ENCODE data around the gene GATAD2B. TPM values are rescaled to one million over a fixed set of nuclear protein-coding genes. Genes with fewer than 3 reads are reported as not detected.

Gene GATAD2B
- total and polyA plus RNA-seq, 2 of the 4 experiments (the other 2 are of a cell fraction), result 3.8 to 6.2 TPM

DNA sequence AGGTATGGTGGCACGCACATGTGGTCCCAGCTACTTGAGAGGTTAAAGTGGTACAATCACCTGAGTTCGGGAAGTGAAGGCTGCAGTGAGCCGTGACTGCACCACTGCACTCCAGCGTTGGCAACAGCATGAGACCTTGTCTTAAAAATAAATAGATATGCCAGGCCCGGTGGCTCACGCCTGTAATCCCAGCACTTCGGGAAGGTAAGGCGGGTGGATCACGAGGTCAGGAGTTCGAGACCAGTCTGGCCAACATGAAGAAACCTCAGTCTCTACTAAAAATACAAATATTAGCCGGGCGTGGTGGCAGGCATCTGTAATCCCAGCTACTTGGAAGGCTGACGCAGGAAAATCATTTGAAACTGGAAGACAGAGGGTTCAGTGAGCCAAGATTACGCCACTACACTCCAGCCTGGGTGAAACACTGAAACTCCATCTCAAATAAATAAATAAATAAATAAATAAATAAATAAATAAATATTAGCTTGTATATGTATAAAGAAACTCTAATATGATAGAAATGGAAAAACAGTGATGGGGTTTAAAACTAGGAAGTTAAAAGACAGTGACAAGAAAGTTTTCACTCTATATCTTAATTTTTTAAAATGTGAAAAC lies 18.8 kb downstream of the GATAD2B start:
- Histone ChIP-seq H4K5ac (ENCODE audit: low read depth, low read length) (no peak overlapping the region), H3K9ac (ENCODE audit: low read depth, low read length) (no peak overlapping the region), H4K91ac (ENCODE audit: insufficient read depth, low read depth, low read length) (no peak overlapping the region), H3K4me1 (ENCODE audit: control insufficient read depth, insufficient read depth, low read length) (peaks cover 2% of the 10 kb centered on the region), H3K27me3 (ENCODE audit: control insufficient read depth, insufficient read depth, low read length) (no peaks in the 10 kb centered on the region), H2AFZ (replicated peaks; ENCODE audit: low read length, poor library complexity) (no peak overlapping the region), H2AK5ac (ENCODE audit: low read depth, low read length) (no peak overlapping the region), H3K4me2 (ENCODE audit: low read depth, low read length) (no peak overlapping the region), H3K14ac (replicated peaks; ENCODE audit: low read depth, low read length) (no peak overlapping the region), H3K56ac (ENCODE audit: extremely low read depth, insufficient read depth, low read length) (no peak overlapping the region), H4K8ac (ENCODE audit: low read depth in 2 of 2, low read length in 2 of 2) (no peak overlapping the region), H3K9me1 (ENCODE audit: insufficient read depth, low read length) (peaks cover 6% of the 10 kb centered on the region; the same call in 1 of the 2 replicates), H2BK120ac (ENCODE audit: low read depth, low read length) (no peak overlapping the region), H2BK20ac (ENCODE audit: low read depth, low read length) (no peak overlapping the region), H3K36me3 (ENCODE audit: control insufficient read depth, insufficient read depth, low read length) (peaks cover 4% of the 10 kb centered on the region; the same call in 1 of the 2 replicates), H3K9me3 (ENCODE audit: control insufficient read depth, insufficient read depth, low read length) (no peaks in the 10 kb centered on the region), H4K20me1 (ENCODE audit: insufficient read depth, low read length) (peaks cover 32% of the 10 kb centered on the region), H3K23ac (ENCODE audit: low read depth, low read length) (no peak overlapping the region), H2BK15ac (ENCODE audit: low read depth, low read length) (no peak overlapping the region), H3K18ac (ENCODE audit: low read depth, low read length) (no peak overlapping the region), H3K4ac (ENCODE audit: low read depth, low read length) (no peak overlapping the region), H2BK5ac (ENCODE audit: low read depth, low read length, poor library complexity, severe bottlenecking) (no peak overlapping the region), H3K4me3 (ENCODE audit: insufficient read depth, low read depth, low read length) (no peak overlapping the region), H3K27ac (ENCODE audit: insufficient read depth, low read length) (no peak overlapping the region), H3K79me1 (ENCODE audit: low read depth in 1 of 2, low read length in 2 of 2) (peaks cover 30 to 68% of the 10 kb centered on the region in 2 experiments), H2AK9ac (replicated peaks; ENCODE audit: low read depth, low read length, poor library complexity) (no peak overlapping the region)
- dilution Hi-C loops (cut with HindIII; ENCODE audit: low sequenced_read_pairs, unreplicated experiment) (loop anchor here (25.0 kb wide), 1 partner anchor 92 kb away; no protein-coding TSS in a partner anchor), in situ Hi-C loops (cut with MboI; ENCODE audit: low sequenced_read_pairs) (no loop called here), intact Hi-C loops (cut with micrococcal nuclease) (no loop called here)
- POLR2A ChIA-PET (ENCODE audit: unreplicated experiment), result no interaction called here
- no TSS peak for BruUV-seq (replicated peaks)
- TF ChIP-seq BHLHE40 (IDR thresholded peaks at IDR 0.05; ENCODE audit: low read depth, low read length) (no peak), FOS (IDR thresholded peaks at IDR 0.05; ENCODE audit: low read depth, low read length) (no peak), NFE2L2 (IDR thresholded peaks at IDR 0.05; ENCODE audit: low read depth, low read length) (no peak), SMC3 (IDR thresholded peaks at IDR 0.05; ENCODE audit: low read depth, low read length) (no peak), MXI1 (IDR thresholded peaks at IDR 0.05; ENCODE audit: borderline replicate concordance, low read depth, low read length) (no peak), RAD21 (IDR thresholded peaks at IDR 0.05; ENCODE audit: low read length) (no peak), POLR2A (IDR thresholded peaks at IDR 0.05; ENCODE audit: low read depth, low read length) (no peak), RFX5 (IDR thresholded peaks at IDR 0.05; ENCODE audit: low read depth, low read length) (no peak), MAFK (IDR thresholded peaks at IDR 0.05; ENCODE audit: low read depth, low read length) (no peak), CEBPB (IDR thresholded peaks at IDR 0.05; ENCODE audit: low read depth, low read length) (no peak)
- TF ChIP-seq, protein P1, sequence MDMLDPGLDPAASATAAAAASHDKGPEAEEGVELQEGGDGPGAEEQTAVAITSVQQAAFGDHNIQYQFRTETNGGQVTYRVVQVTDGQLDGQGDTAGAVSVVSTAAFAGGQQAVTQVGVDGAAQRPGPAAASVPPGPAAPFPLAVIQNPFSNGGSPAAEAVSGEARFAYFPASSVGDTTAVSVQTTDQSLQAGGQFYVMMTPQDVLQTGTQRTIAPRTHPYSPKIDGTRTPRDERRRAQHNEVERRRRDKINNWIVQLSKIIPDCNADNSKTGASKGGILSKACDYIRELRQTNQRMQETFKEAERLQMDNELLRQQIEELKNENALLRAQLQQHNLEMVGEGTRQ (IDR thresholded peaks at IDR 0.05; ENCODE audit: low read depth, low read length), result no peak
- DNase-seq (no peak), ATAC-seq (ENCODE audit: low read depth) (no peak)
- CTCF ChIA-PET, result no interaction called here
- 100% methylated on average over 1 of the region's 14 CpGs; no CpG with 5 or more reads in 1 of the 2 experiments for WGBS, 2 experiments (ENCODE audit: extremely low coverage in 2 of 2, insufficient read length in 1 of 2)
